K562 (cell line): Measurements from ENCODE around the gene FRMD4A. TPM values are rescaled to one million over a fixed set of nuclear protein-coding genes. Genes with fewer than 3 reads are reported as not detected.
A peak's percentile ranks its signal among the peaks of the same experiment; 100 is the strongest.

Experiments used
- ATAC-seq: fragments of 200-7000 bp; cut with Tn5 transposase; 3 replicates; pipeline ENCODE4 v1.9.1; 2020; ENCODE audit warnings: moderate library complexity
- BruUV-seq: library from RNA; stranded (reverse); fragments of 400-500 nt; replicated peaks from 2 replicates; lab custom pipeline; 2021; lab: Mats Ljungman, UMichigan
- CTCF ChIA-PET: fragments of 300-600 bp; formaldehyde crosslinking; extraction: SDS; loops from one replicate; lab custom pipeline; 2021; ENCODE audit warnings: low intra/inter-chr PET ratio; lab: Yijun Ruan, JAX
- POLR2A ChIA-PET: fragments of 300-600, 350-650 bp; sonication (Branson Sonifier 250); formaldehyde crosslinking; extraction: SDS; loops from one replicate; lab custom pipeline; 2021; ENCODE audit warnings: antibody characterized with exemption, inconsistent platforms; lab: Yijun Ruan, JAX
- DNase-seq, 4 experiments: peaks; one replicate each; pipeline versions ENCODE4 v3.0.0 to v3.0.0-alpha.2; 2011 to 2018; ENCODE audit warnings: low spot score in 3 of 4, mixed read lengths in 3 of 4; ENCODE audit errors: extremely low read depth in 1 of 4
- FAIRE-seq: peaks from 2 replicates; lab custom pipeline; 2011; peaks lifted over from hg19 to GRCh38; lab: Jason Lieb, UNC
- H2AFZ ChIP-seq: 2 replicates; pipeline ENCODE4 v1.6.0; 2011; ENCODE audit warnings: low read depth, low read length, control low read depth, inconsistent platforms
- H3K27ac ChIP-seq: fragments of 200-600 bp; 3 replicates; pipeline ENCODE4 v1.8.0; 2011; ENCODE audit warnings: low read depth, mild to moderate bottlenecking, control low read depth, inconsistent platforms, low read length, moderate library complexity, mixed read lengths; ENCODE audit errors: extremely low read depth
- H3K27me3 ChIP-seq, 2 experiments: fragments of 300-600 bp in 1 of 2; 2 replicates in 1 of 2; 3 replicates in 1 of 2; pipeline versions ENCODE4 v1.6.0 to v1.8.0; 2011; ENCODE audit warnings: inconsistent platforms in 2 of 2, low read length in 2 of 2, mild to moderate bottlenecking in 1 of 2, mixed read lengths in 1 of 2, moderate library complexity in 1 of 2; ENCODE audit not compliant: control insufficient read depth in 2 of 2, insufficient read depth in 2 of 2
- H3K36me3 ChIP-seq: fragments of 300-600 bp; 3 replicates; pipeline ENCODE4 v1.8.0; 2011; ENCODE audit warnings: mild to moderate bottlenecking, low read length, inconsistent platforms; ENCODE audit not compliant: control insufficient read depth, insufficient read depth
- H3K4me1 ChIP-seq, 2 experiments: fragments of 200-600 bp in 1 of 2; replicated peaks in 1 of 2; 2 replicates in 1 of 2; 3 replicates in 1 of 2; pipeline versions ENCODE4 v1.5.1 to v1.8.0; 2011; ENCODE audit warnings: inconsistent platforms in 2 of 2, low read length in 2 of 2, mild to moderate bottlenecking in 1 of 2, mixed read lengths in 1 of 2, moderate library complexity in 1 of 2; ENCODE audit not compliant: control insufficient read depth in 2 of 2, insufficient read depth in 2 of 2
- H3K4me2 ChIP-seq: 2 replicates; pipeline ENCODE4 v1.6.1; 2011; ENCODE audit warnings: low read length, control low read depth, inconsistent platforms, mixed read lengths; ENCODE audit not compliant: insufficient read depth
- H3K4me3 ChIP-seq: fragments of 200-600 bp; sonication (generic), shearing (Covaris generic); 2 replicates; pipeline ENCODE4 v1.5.1; 2016; ENCODE audit warnings: control low read depth, inconsistent platforms
- H3K79me2 ChIP-seq: fragments of 200-600 bp; 3 replicates; pipeline ENCODE4 v1.8.0; 2011; ENCODE audit warnings: low read length, inconsistent platforms; ENCODE audit not compliant: control insufficient read depth, insufficient read depth
- H3K9ac ChIP-seq, 2 experiments: 2 replicates each; pipeline versions ENCODE4 v1.6.0 to v1.6.1; 2011; ENCODE audit warnings: low read depth in 2 of 2, low read length in 2 of 2, control low read depth in 1 of 2, inconsistent platforms in 1 of 2, mild to moderate bottlenecking in 1 of 2, mixed read lengths in 1 of 2; ENCODE audit not compliant: insufficient read depth in 1 of 2
- H3K9me1 ChIP-seq: one replicate; pipeline ENCODE4 v1.6.0; 2011; ENCODE audit warnings: inconsistent platforms, mild to moderate bottlenecking, low read length, moderate library complexity; ENCODE audit not compliant: control insufficient read depth, insufficient read depth
- H3K9me3 ChIP-seq: replicated peaks from 2 replicates; pipeline ENCODE4 v1.5.1; 2011; ENCODE audit warnings: low read depth, low read length, inconsistent platforms; ENCODE audit not compliant: control insufficient read depth, insufficient read depth
- H4K20me1 ChIP-seq: replicated peaks from 2 replicates; pipeline ENCODE4 v1.6.1; 2011; ENCODE audit warnings: low read length, inconsistent platforms, mixed read lengths; ENCODE audit not compliant: control insufficient read depth, insufficient read depth
- ARID2 ChIP-seq: fragments of 450-650 bp; IDR thresholded peaks from 2 replicates; pipeline ENCODE4 v1.6.1; 2017; ENCODE audit warnings: antibody characterized with exemption, mild to moderate bottlenecking
- CHD1 ChIP-seq: fragments of 200-600 bp; sonication (generic); IDR thresholded peaks from one replicate; pipeline ENCODE4 v1.6.1; 2012; ENCODE audit warnings: mild to moderate bottlenecking, moderate library complexity, low read length, inconsistent platforms
- CREBBP ChIP-seq: IDR thresholded peaks from one replicate; pipeline ENCODE4 v1.6.1; 2012; ENCODE audit warnings: low read depth, mild to moderate bottlenecking, control low read depth, inconsistent platforms, low read length
- E2F3 ChIP-seq: fragments of 250-450 bp; sonication (Bioruptor Pico); IDR thresholded peaks from 2 replicates; pipeline ENCODE4 v1.4.0; 2020; ENCODE audit warnings: mild to moderate bottlenecking
- EHMT2 ChIP-seq: fragments of 450-650 bp; IDR thresholded peaks from 2 replicates; pipeline ENCODE4 v1.6.1; 2018; ENCODE audit warnings: antibody characterized with exemption
- GABPA ChIP-seq: fragments of 200-800 bp; sonication (Bioruptor generic); conservative IDR thresholded peaks from 2 replicates; pipeline ENCODE4 v1.6.1; 2016; ENCODE audit warnings: low read depth, missing genetic modification characterization, missing compliant biosample characterization
- HDAC6 ChIP-seq: IDR thresholded peaks from 2 replicates; pipeline ENCODE4 v1.6.1; 2012; ENCODE audit warnings: low read depth, mild to moderate bottlenecking, control low read depth, inconsistent platforms, low read length, moderate library complexity
- LEF1 ChIP-seq: fragments of 450-650 bp; IDR thresholded peaks from 2 replicates; pipeline ENCODE4 v1.6.1; 2016; ENCODE audit warnings: mild to moderate bottlenecking
- NFIC ChIP-seq: fragments of 450-650 bp; IDR thresholded peaks from 2 replicates; pipeline ENCODE4 v1.6.1; 2017; ENCODE audit warnings: mild to moderate bottlenecking, inconsistent platforms
- NFIX ChIP-seq: fragments of 250-450 bp; sonication (Bioruptor Pico); IDR thresholded peaks from 2 replicates; pipeline ENCODE4 v1.4.0; 2020; ENCODE audit warnings: low read depth, mild to moderate bottlenecking, moderate library complexity
- RBM14 ChIP-seq: fragments of 200-400 bp; formaldehyde crosslinking; IDR thresholded peaks from 2 replicates; pipeline ENCODE4 v1.6.1; 2018; ENCODE audit warnings: low read depth, mild to moderate bottlenecking, low read length, moderate library complexity, borderline replicate concordance; ENCODE audit not compliant: insufficient read depth
- TRIM28 ChIP-seq: fragments of 450-650 bp; IDR thresholded peaks from 2 replicates; pipeline ENCODE4 v1.6.1; 2017
- ZFPM2 ChIP-seq: fragments of 250-450 bp; sonication (Bioruptor Pico); IDR thresholded peaks from 2 replicates; pipeline ENCODE4 v1.5.1; 2022; ENCODE audit warnings: mild to moderate bottlenecking
- ZNF3 ChIP-seq: fragments of 250-450 bp; sonication (Bioruptor Pico); IDR thresholded peaks from 2 replicates; pipeline ENCODE4 v1.5.0; 2021; ENCODE audit warnings: mild to moderate bottlenecking, moderate library complexity
- ZNF668 ChIP-seq: fragments of 250-450 bp; sonication (Bioruptor Pico); IDR thresholded peaks from 2 replicates; pipeline ENCODE4 v1.8.0; 2022; ENCODE audit warnings: mild to moderate bottlenecking, inconsistent platforms
- WGBS: fragments of 100-300 bp; shearing (Covaris generic); methylation state at CpG from one replicate; pipeline ENCODE4 v1.1.6; 2016; ENCODE audit warnings: low coverage, mixed read lengths; ENCODE audit not compliant: insufficient coverage; ENCODE audit errors: missing lambda C conversion rate; 5-methylcytosine and 5-hydroxymethylcytosine counted together
- in situ Hi-C: fragments of 300-500 bp; cut with MboI; formaldehyde crosslinking; loops from 4 replicates; pipeline ENCODE4 v1.15.0; 2018; ENCODE audit warnings: inconsistent platforms, mixed read lengths
- intact Hi-C: fragments of 100-400 bp; cut with micrococcal nuclease; formaldehyde crosslinking; loops from 2 replicates; pipeline ENCODE4 v1.14.2; 2022
- polyA plus RNA-seq, 8 experiments: library from polyadenylated mRNA; depleted of rRNA in 4 of 8; stranded (reverse) in 5 of 8; unstranded in 3 of 8; fragments of >200 nt; fragmentation: Nextera tagmentation in 2 of 8; fragmentation: Illumina TruSeq in 1 of 8; extraction: Ambion mirVana in 2 of 8; extraction: Trizol in 1 of 8; gene quantifications; 2 replicates each; pipeline versions ENCODE4 v1.2.1 to v1.2.3, GENCODE V29; 2011 to 2014; ENCODE audit warnings: inconsistent platforms in 1 of 8, missing spikeins in 1 of 8
- total RNA-seq, 7 experiments: library from RNA; depleted of rRNA in 6 of 7; stranded (reverse); fragments of >200 nt in 6 of 7; fragmentation: Illumina TruSeq in 2 of 7; extraction: Trizol in 2 of 7; gene quantifications; 2 replicates each; pipeline versions ENCODE4 v1.2.1 to v1.2.3, GENCODE V29; 2011 to 2021; ENCODE audit warnings: low replicate concordance in 1 of 7
- TF ChIP-seq, protein P1 (sequence below): sonication (generic); formaldehyde crosslinking; IDR thresholded peaks from 2 replicates; pipeline ENCODE4 v1.8.0; 2022; ENCODE audit warnings: mild to moderate bottlenecking, missing genetic modification reagents

The FRMD4A gene
- total and polyA plus RNA-seq, 9 of the 15 experiments (the other 6 are each of a cell fraction or from before 2014, with no cell fraction given): 0.80 to 5.2 (median 3.0) TPM

DNA sequence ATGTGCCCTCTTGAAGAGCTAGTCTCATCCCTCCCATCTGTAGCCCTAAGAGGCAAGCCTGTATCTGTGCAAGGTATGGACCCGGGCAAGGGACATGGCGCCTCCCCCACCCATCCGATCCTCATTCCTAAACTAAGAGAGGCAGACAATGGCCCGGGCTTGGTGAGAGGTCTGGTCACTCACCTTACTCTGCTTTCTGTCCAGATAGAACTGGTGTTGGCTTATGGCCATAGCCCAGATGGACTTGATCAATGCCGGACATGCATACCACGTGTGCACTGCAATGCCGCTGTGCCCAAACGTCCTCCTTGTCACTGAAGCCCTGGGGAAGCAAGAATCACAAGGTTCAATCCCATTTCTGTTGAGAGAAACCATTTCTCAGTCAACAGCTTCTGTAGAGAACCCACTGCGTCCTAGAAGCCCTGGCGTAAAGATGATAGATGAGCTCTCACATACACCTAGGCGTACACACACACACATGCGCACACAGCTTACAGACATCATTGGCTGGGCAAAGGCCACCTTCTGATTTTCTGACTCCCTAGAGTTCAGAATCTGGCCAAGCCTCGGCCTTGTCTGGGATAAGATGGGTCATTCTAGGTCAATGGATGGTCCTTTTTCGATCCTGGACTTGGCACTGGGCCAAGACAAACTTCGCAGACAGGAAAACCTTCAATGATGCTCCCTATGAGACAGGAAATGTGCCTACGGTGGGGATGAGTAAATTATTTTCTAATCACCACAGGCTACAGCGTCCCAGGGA lies 629.4 kb downstream of the FRMD4A start:
- no peak overlapping the region for H3K4me3 ChIP-seq
- peaks cover 8% of the 10 kb centered on the region; the same call in 1 of the 3 replicates for H3K79me2 ChIP-seq
- POLR2A ChIA-PET: no interaction called here
- BruUV-seq: no TSS peak
- H3K27ac ChIP-seq: no peak overlapping the region
- no peaks in the 10 kb centered on the region for H3K27me3 ChIP-seq
- peaks cover 7% of the 10 kb centered on the region; the same call in 1 of the 3 replicates for H3K36me3 ChIP-seq
- no peaks in the 10 kb centered on the region for H3K9me3 ChIP-seq
- CTCF ChIA-PET: no interaction called here
- ATAC-seq: no peak
- H3K9me1 ChIP-seq: no peaks in the 10 kb centered on the region
- peak in 1 of 4 experiments; percentile 27 for DNase-seq
- intact Hi-C loops: no loop called here
- in situ Hi-C loops: no loop called here
- no peak overlapping the region for H2AFZ ChIP-seq
- peaks cover 22 to 24% of the 10 kb centered on the region in 2 experiments; a peak in 3 of 5 replicates for H3K4me1 ChIP-seq
- FAIRE-seq: no peak
- no peak overlapping the region for H3K4me2 ChIP-seq
- no peak overlapping the region for H3K9ac ChIP-seq
- H4K20me1 ChIP-seq: no peaks in the 10 kb centered on the region; the same call in 1 of the 2 replicates
- TF ChIP-seq NFIC (peak; percentile 99), ZFPM2 (CRISPR knock-in tag) (no peak), NFIX (CRISPR knock-in tag) (peak; percentile 91)
- 67% methylated on average over 13 of the region's 17 CpGs for WGBS

DNA sequence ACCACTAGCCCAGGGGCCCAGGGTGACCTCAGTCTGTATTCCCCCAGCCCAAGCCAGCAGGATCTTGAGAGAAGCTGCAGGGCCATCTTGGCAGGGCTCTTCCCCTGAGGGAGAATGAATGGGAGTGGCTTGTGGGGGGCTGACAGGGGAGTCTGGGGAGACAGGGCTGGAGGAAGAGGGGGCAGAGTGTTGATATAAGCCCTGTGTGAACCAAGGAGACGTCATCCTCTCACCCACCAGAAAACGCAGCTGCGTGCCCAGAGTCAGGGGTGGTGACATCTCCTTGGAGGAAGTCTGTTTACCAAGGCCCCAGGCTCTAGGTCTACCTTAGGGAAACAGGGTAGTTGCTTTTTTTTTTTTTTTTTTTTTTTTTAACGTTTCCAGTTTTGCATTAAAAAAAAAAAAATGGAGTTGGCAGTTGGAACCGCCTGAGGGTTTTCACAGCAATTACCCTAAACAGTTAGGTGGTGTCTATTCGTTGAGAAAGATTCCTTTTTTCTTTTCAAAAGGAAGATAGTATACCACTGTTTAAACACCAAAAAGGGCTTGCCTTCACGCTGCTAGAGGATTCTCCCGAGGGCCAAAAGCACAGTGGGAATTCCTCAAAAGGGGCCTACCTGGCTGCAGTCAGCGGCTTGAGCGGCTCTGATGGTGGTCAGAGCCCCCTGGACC lies 630.1 kb downstream of the FRMD4A start:
- Histone ChIP-seq H3K27me3 (no peaks in the 10 kb centered on the region), H3K4me2 (no peak overlapping the region), H4K20me1 (no peaks in the 10 kb centered on the region; the same call in none of the 2 replicates), H3K9me3 (no peaks in the 10 kb centered on the region), H3K4me1 (peaks cover 15 to 17% of the 10 kb centered on the region in 2 experiments; a peak in 3 of 5 replicates), H3K9ac (no peak overlapping the region), H3K27ac (no peak overlapping the region), H3K36me3 (peaks cover 7% of the 10 kb centered on the region; the same call in 1 of the 3 replicates), H3K9me1 (no peaks in the 10 kb centered on the region), H3K79me2 (peaks cover 8% of the 10 kb centered on the region; the same call in 1 of the 3 replicates), H2AFZ (no peak overlapping the region), H3K4me3 (no peak overlapping the region)
- no peak for FAIRE-seq
- in situ Hi-C loops (no loop called here), intact Hi-C loops (no loop called here)
- 83% methylated on average over 9 of the region's 10 CpGs for WGBS
- BruUV-seq: no TSS peak
- DNase-seq: no peak
- no peak for ATAC-seq
- ChIA-PET POLR2A (no interaction called here), CTCF (no interaction called here)
- no peak for TF ChIP-seq HDAC6
- TF ChIP-seq CHD1: no peak
- no peak for TF ChIP-seq TRIM28
- no peak for TF ChIP-seq E2F3 (CRISPR knock-in tag)
- TF ChIP-seq CREBBP: no peak
- TF ChIP-seq ZNF668: no peak
- no peak for TF ChIP-seq ZNF3 (CRISPR knock-in tag)
- TF ChIP-seq RBM14: no peak
- no peak for TF ChIP-seq ARID2
- TF ChIP-seq, protein P1, sequence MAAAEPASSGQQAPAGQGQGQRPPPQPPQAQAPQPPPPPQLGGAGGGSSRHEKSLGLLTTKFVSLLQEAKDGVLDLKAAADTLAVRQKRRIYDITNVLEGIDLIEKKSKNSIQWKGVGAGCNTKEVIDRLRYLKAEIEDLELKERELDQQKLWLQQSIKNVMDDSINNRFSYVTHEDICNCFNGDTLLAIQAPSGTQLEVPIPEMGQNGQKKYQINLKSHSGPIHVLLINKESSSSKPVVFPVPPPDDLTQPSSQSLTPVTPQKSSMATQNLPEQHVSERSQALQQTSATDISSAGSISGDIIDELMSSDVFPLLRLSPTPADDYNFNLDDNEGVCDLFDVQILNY (CRISPR knock-in tag): no peak
- no peak for TF ChIP-seq EHMT2
- no peak for TF ChIP-seq GABPA
- no peak for TF ChIP-seq LEF1
